HCT116 (cell line): ENCODE data around the gene TMEM256. TPM values are rescaled to one million over a fixed set of nuclear protein-coding genes. Genes with fewer than 3 reads are reported as not detected.

Experiments used
- ATAC-seq: fragments of 200-7000 bp; cut with Tn5 transposase; 2 replicates; pipeline ENCODE4 v1.9.1; 2020; ENCODE audit warnings: mild to moderate bottlenecking, moderate library complexity
- BruUV-seq: library from RNA; stranded (reverse); fragments of 400-500 nt; replicated peaks from 2 replicates; lab custom pipeline; 2021; lab: Mats Ljungman, UMichigan
- CTCF ChIA-PET: fragments of 300-600 bp; sonication (Branson Sonifier 250); formaldehyde crosslinking; loops from one replicate; lab custom pipeline; 2021; ENCODE audit warnings: antibody characterized with exemption; lab: Charles Lee
- POLR2A ChIA-PET: fragments of 300-600, 350-600 bp; sonication (Branson Sonifier 250); formaldehyde crosslinking; loops from one replicate; lab custom pipeline; 2021; ENCODE audit warnings: antibody characterized with exemption; lab: Charles Lee
- RAD21 ChIA-PET, 2 experiments: fragments of 300-600 bp; sonication (Branson Sonifier 250); formaldehyde crosslinking; loops; one replicate each; lab custom pipeline; 2023; ENCODE audit warnings: low total read pairs in 2 of 2; ENCODE audit not compliant: uncharacterized antibody in 2 of 2, unreplicated experiment in 2 of 2, low non-redundant PET in 1 of 2; lab: Charles Lee
- DNase-seq: peaks from one replicate; pipeline ENCODE4 v3.0.0-alpha.2; 2010; ENCODE audit warnings: low read depth, low spot score
- H2AFZ ChIP-seq: fragments of 200-600 bp; shearing (Covaris generic), sonication (generic); 2 replicates; pipeline ENCODE4 v1.6.1; 2017; ENCODE audit warnings: low read depth, mixed run types, mixed read lengths, antibody characterized with exemption, low read length; ENCODE audit not compliant: poor library complexity, severe bottlenecking
- H3K27ac ChIP-seq: 2 replicates; pipeline ENCODE4 v1.5.1; 2012; ENCODE audit warnings: low read depth, low read length
- H3K27me3 ChIP-seq: fragments of 200-600 bp; sonication (generic); 2 replicates; pipeline ENCODE4 v1.6.1; 2016; ENCODE audit warnings: mixed run types, low read length, mixed read lengths; ENCODE audit not compliant: insufficient read depth
- H3K36me3 ChIP-seq, 2 experiments: fragments of 200-500 bp in 1 of 2; fragments of 200-600 bp in 1 of 2; sonication (Bioruptor generic) in 1 of 2; sonication (generic) in 1 of 2; 2 replicates each; pipeline versions ENCODE4 v1.5.1 to v1.6.1; 2014 to 2016; ENCODE audit warnings: low read length in 2 of 2, inconsistent platforms in 1 of 2, mixed read lengths in 1 of 2, mixed run types in 1 of 2; ENCODE audit not compliant: insufficient read depth in 2 of 2, control insufficient read depth in 1 of 2
- H3K4me1 ChIP-seq, 2 experiments: fragments of 200-600 bp in 1 of 2; sonication (generic) in 1 of 2; 2 replicates each; pipeline versions ENCODE4 v1.5.1 to v1.6.1; 2012 to 2017; ENCODE audit warnings: low read length in 2 of 2, inconsistent platforms in 1 of 2, mild to moderate bottlenecking in 1 of 2, mixed read lengths in 1 of 2, mixed run types in 1 of 2, moderate library complexity in 1 of 2; ENCODE audit not compliant: insufficient read depth in 2 of 2, control insufficient read depth in 1 of 2
- H3K4me2 ChIP-seq: fragments of 200-600 bp; sonication (generic); 2 replicates; pipeline ENCODE4 v1.6.1; 2017; ENCODE audit warnings: mixed run types, low read length, mixed read lengths
- H3K4me3 ChIP-seq, 2 experiments: fragments of 200-600 bp in 1 of 2; sonication (generic) in 1 of 2; replicated peaks in 1 of 2; 2 replicates each; pipeline ENCODE4 v1.5.1; 2011 to 2016; ENCODE audit warnings: low read length in 2 of 2, control low read depth in 1 of 2, low read depth in 1 of 2, mild to moderate bottlenecking in 1 of 2, mixed read lengths in 1 of 2, mixed run types in 1 of 2
- H3K79me2 ChIP-seq: fragments of 200-600 bp; sonication (generic); 2 replicates; pipeline ENCODE4 v1.6.1; 2017; ENCODE audit warnings: mild to moderate bottlenecking, mixed run types, low read length, moderate library complexity, mixed read lengths; ENCODE audit not compliant: insufficient read depth
- H3K9ac ChIP-seq: fragments of 200-600 bp; sonication (generic); 2 replicates; pipeline ENCODE4 v1.6.1; 2016; ENCODE audit warnings: low read length, mixed read lengths
- H3K9me2 ChIP-seq: fragments of 200-600 bp; sonication (generic), shearing (Covaris generic); 2 replicates; pipeline ENCODE4 v1.6.1; 2017; ENCODE audit warnings: mixed run types, mild to moderate bottlenecking, moderate library complexity; ENCODE audit not compliant: insufficient read depth
- H3K9me3 ChIP-seq, 2 experiments: fragments of 200-500 bp in 1 of 2; fragments of 200-600 bp in 1 of 2; sonication (Bioruptor generic) in 1 of 2; sonication (generic) in 1 of 2; 2 replicates each; pipeline ENCODE4 v1.6.1; 2014 to 2017; ENCODE audit warnings: low read length in 2 of 2, mixed read lengths in 2 of 2, inconsistent platforms in 1 of 2, low read depth in 1 of 2, mild to moderate bottlenecking in 1 of 2, mixed run types in 1 of 2, moderate library complexity in 1 of 2; ENCODE audit not compliant: control insufficient read depth in 1 of 2, insufficient read depth in 1 of 2
- H4K20me1 ChIP-seq: fragments of 200-600 bp; sonication (generic), shearing (Covaris generic); 2 replicates; pipeline ENCODE4 v1.6.1; 2017; ENCODE audit warnings: mixed run types, mild to moderate bottlenecking, moderate library complexity; ENCODE audit not compliant: insufficient read depth
- CBX3 ChIP-seq: IDR thresholded peaks from 2 replicates; pipeline ENCODE4 v1.6.1; 2012; ENCODE audit warnings: low read depth
- JUND ChIP-seq: IDR thresholded peaks from 2 replicates; pipeline ENCODE4 v1.6.1; 2012
- POLR2AphosphoS5 ChIP-seq: IDR thresholded peaks from 2 replicates; pipeline ENCODE4 v1.6.1; 2011; ENCODE audit warnings: mild to moderate bottlenecking, low read depth, low read length, moderate library complexity
- SIN3A ChIP-seq: IDR thresholded peaks from 2 replicates; pipeline ENCODE4 v1.6.1; 2012; ENCODE audit warnings: low read depth
- SP1 ChIP-seq: IDR thresholded peaks from 2 replicates; pipeline ENCODE4 v1.6.1; 2012; ENCODE audit warnings: low read depth
- SRF ChIP-seq: IDR thresholded peaks from 2 replicates; pipeline ENCODE4 v1.6.1; 2012; ENCODE audit warnings: low read depth
- intact Hi-C: fragments of 100-400 bp; cut with micrococcal nuclease; formaldehyde crosslinking; loops from 2 replicates; pipeline ENCODE4 v1.10.0; 2022
- total RNA-seq: library from RNA; stranded (reverse); gene quantifications from one replicate; pipeline ENCODE4 v1.2.1, GENCODE V29; 2021; ENCODE audit not compliant: unreplicated experiment

TMEM256 gene
- total RNA-seq, 1 experiment from 2014 or later, result 110 TPM

- no TSS peak for BruUV-seq
- Histone ChIP-seq H2AFZ (peak overlapping the region; percentile 68), H3K27ac (peak overlapping the region; percentile 70), H3K79me2 (no peaks in the 10 kb centered on the region), H3K9ac (peak overlapping the region; percentile 64), H3K36me3 (no peaks in the 10 kb centered on the region), H3K9me3 (no peaks in the 10 kb centered on the region), H3K4me1 (peaks cover 21 to 32% of the 10 kb centered on the region in 2 experiments), H3K4me3 (peak overlapping the region; percentile 54 to 64), H3K4me2 (peak overlapping the region; percentile 98), H3K27me3 (no peaks in the 10 kb centered on the region), H3K9me2 (no peaks in the 10 kb centered on the region), H4K20me1 (no peaks in the 10 kb centered on the region)
- intact Hi-C loops, result loop anchor here (2.0 kb wide), 2 partner anchors 39 to 115 kb away; partner anchors contain the start of genes POLR2A and SENP3
- DNase-seq (peak; percentile 38), ATAC-seq (peak; percentile 84)
- ChIA-PET CTCF (interaction anchor here (0.7 to 3.0 kb wide), 2 partner anchors 10 to 106 kb away, joined by 3 to 28 read pairs; partner anchors contain the start of gene TMEM102), POLR2A (interaction anchor here (0.6 to 2.6 kb wide), 6 partner anchors 9 to 43 kb away, joined by 3 to 19 read pairs (median 3); partner anchors contain the start of genes SLC35G6, TMEM102 and TMEM256), RAD21 (interaction anchor here in 1 of 2 experiments (0.7 kb wide), 2 partner anchors 40 to 67 kb away, joined by 3 read pairs; no protein-coding TSS in a partner anchor)
- no peak for TF ChIP-seq JUND
- no peak for TF ChIP-seq SIN3A
- no peak for TF ChIP-seq SP1
- TF ChIP-seq CBX3, result no peak
Measured at GRCh38 chr17:7445619-7445968, 41.7 kb upstream of the TMEM256 start.

GRCh38 chr17:7444682-7445618 lies 41.1 kb upstream of the TMEM256 start, which contains the start of gene CHRNB1:
TSS of gene CHRNB1 (plus strand) at chr17:7445061. CDS start at chr17:7445128, 67 bp downstream.
- peak within 1 kb of the TSS; percentile 70 for H3K27ac ChIP-seq
- CTCF ChIA-PET, result interaction anchor here (0.7 to 3.0 kb wide), 2 partner anchors 9 to 107 kb away, joined by 3 to 28 read pairs; partner anchors contain the start of gene TMEM102
- peak; percentile 91 for ATAC-seq

More at GRCh38 chr17:7444682-7445618, 41.1 kb upstream of the TMEM256 start, which contains the start of gene CHRNB1:
- TF ChIP-seq SRF, result no peak
- TF ChIP-seq POLR2AphosphoS5, result peak; percentile 28
- Histone ChIP-seq H3K27me3 (no peaks in the 10 kb centered on the region), H4K20me1 (no peaks in the 10 kb centered on the region), H3K79me2 (no peaks in the 10 kb centered on the region), H3K4me3 (peak within 1 kb of the TSS; percentile 54 to 64), H2AFZ (peak within 1 kb of the TSS; percentile 68), H3K4me1 (peaks cover 17 to 26% of the 10 kb centered on the region in 2 experiments), H3K36me3 (no peaks in the 10 kb centered on the region), H3K9me3 (no peaks in the 10 kb centered on the region), H3K4me2 (peak within 1 kb of the TSS; percentile 98), H3K9ac (peak within 1 kb of the TSS; percentile 64), H3K9me2 (no peaks in the 10 kb centered on the region)
- ChIA-PET POLR2A (interaction anchor here (1.0 to 2.6 kb wide), 5 partner anchors 9 to 42 kb away, joined by 3 to 19 read pairs (median 4); partner anchors contain the start of genes SLC35G6, TMEM102 and TMEM256), RAD21 (interaction anchor here in 1 of 2 experiments (0.7 kb wide), 1 partner anchor 68 kb away, joined by 3 read pairs; no protein-coding TSS in a partner anchor)
- DNase-seq, result peak; percentile 52
- TSS peak; percentile 26 for BruUV-seq
- intact Hi-C loops, result loop anchor here (2.0 kb wide), 2 partner anchors 40 to 116 kb away; partner anchors contain the start of genes POLR2A and SENP3
